GM12872 (cell line): ENCODE data around the gene LSMEM2.
A peak's percentile ranks its signal among the peaks of the same experiment; 100 is the strongest.

ENCODE experiments used
- CTCF ChIP-seq: IDR thresholded peaks from 3 replicates; pipeline ENCODE4 v1.5.1; 2011; ENCODE audit warnings: low read depth, mild to moderate bottlenecking, low read length, moderate library complexity; ENCODE audit not compliant: insufficient read depth

The LSMEM2 gene

GRCh38 chr3:50241713-50242380, 37.0 kb upstream of the LSMEM2 start:
- TF ChIP-seq CTCF = no peak

- no peak for TF ChIP-seq CTCF
These were observed 36.5 kb upstream of the LSMEM2 start for GRCh38 chr3:50242381-50242770.

GRCh38 chr3:50242851-50243542, 35.9 kb upstream of the LSMEM2 start:
- peak; percentile 14; the same call in 1 of the 3 replicates for TF ChIP-seq CTCF

GRCh38 chr3:50243543-50243895, 35.4 kb upstream of the LSMEM2 start:
- no peak for TF ChIP-seq CTCF

- TF ChIP-seq CTCF = no peak
These were observed 33.6 kb upstream of the LSMEM2 start for GRCh38 chr3:50245251-50245745.

- peak; percentile 93 for TF ChIP-seq CTCF
These were observed 32.9 kb upstream of the LSMEM2 start for GRCh38 chr3:50245831-50246516.

- no peak for TF ChIP-seq CTCF
These were observed 32.4 kb upstream of the LSMEM2 start for GRCh38 chr3:50246517-50246954.
